AG09309 (cell line): ENCODE measurements around the gene SSC5D.
A peak's percentile ranks its signal among the peaks of the same experiment; 100 is the strongest.

Experiments
- DNase-seq: peaks from one replicate; pipeline ENCODE4 v3.0.0-alpha.2; 2010; ENCODE audit warnings: low read depth
- H3K4me3 ChIP-seq: 2 replicates; pipeline ENCODE4 v1.5.1; 2011; ENCODE audit warnings: mild to moderate bottlenecking, low read depth, low read length, moderate library complexity; ENCODE audit not compliant: control insufficient read depth
- CTCF ChIP-seq: IDR thresholded peaks from 2 replicates; pipeline ENCODE4 v1.5.1; 2011; ENCODE audit warnings: mild to moderate bottlenecking, low read depth, low read length, inconsistent platforms; ENCODE audit not compliant: insufficient read depth, control insufficient read depth; ENCODE audit errors: missing control alignments

SSC5D gene

GRCh38 chr19:55481148-55481793 is 7.0 kb upstream of the SSC5D start:
- H3K4me3 ChIP-seq = no peak overlapping the region
- TF ChIP-seq CTCF = no peak
- DNase-seq = no peak

GRCh38 chr19:55481794-55482155 is 6.5 kb upstream of the SSC5D start:
- no peak for TF ChIP-seq CTCF
- DNase-seq = no peak
- no peak overlapping the region for H3K4me3 ChIP-seq

DNA sequence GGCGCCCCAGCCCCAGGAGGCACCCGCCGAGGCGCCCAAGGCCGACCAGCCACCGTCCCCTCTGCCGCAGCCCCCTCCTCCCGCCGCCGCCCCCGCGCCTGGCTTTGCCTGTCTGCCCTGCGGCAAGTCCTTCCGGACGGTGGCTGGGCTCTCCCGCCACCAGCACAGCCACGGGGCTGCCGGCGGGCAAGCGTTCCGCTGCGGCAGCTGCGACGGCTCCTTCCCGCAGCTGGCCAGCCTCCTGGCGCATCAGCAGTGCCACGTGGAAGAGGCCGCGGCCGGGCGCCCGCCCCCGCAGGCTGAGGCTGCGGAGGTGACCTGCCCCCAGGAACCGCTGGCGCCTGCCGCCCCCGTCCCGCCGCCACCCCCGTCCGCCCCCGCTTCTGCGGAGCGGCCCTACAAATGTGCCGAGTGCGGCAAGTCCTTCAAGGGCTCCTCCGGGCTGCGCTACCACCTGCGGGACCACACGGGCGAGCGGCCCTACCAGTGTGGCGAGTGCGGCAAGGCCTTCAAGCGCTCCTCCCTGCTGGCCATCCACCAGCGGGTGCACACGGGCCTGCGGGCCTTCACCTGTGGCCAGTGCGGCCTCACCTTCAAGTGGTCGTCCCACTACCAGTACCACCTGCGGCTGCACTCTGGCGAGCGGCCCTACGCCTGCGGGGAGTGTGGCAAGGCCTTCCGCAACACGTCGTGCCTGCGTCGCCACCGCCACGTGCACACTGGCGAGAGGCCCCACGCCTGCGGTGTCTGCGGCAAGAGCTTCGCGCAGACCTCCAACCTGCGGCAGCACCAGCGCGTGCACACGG is 5.9 kb upstream of the SSC5D start:
- TF ChIP-seq CTCF = no peak
- no peak overlapping the region for H3K4me3 ChIP-seq
- no peak for DNase-seq

DNA sequence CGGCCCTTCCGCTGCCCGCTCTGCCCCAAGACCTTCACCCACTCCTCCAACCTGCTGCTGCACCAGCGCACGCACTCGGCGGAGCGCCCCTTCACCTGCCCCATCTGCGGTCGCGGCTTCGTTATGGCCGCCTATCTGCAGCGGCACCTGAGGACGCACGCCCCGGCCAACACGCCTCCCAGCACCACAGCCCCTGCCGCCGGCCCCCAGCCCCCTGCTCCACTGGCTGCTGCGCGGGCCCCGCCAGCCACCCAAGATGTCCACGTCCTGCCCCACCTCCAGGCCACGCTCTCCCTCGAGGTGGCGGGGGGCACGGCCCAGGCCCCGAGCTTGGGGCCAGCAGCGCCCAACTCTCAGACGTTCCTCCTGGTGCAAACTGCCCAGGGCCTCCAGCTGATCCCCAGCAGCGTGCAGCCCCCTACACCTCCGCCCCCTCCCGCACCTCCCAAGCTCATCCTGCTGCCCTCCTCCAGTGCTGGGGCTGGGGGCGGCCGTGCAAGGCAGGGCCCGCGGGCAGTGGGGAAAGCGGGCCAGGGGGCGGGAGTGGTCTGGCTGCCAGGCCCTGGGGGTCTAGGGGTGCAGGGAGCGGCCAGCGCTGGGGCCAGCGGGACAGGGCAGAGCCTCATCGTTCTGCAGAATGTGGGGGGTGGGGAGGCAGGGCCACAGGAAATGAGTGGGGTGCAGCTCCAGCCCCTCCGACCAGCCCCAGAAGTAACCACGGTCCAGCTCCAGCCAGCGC is 5.1 kb upstream of the SSC5D start:
- no peak for TF ChIP-seq CTCF
- no peak for DNase-seq
- no peak overlapping the region for H3K4me3 ChIP-seq

DNA sequence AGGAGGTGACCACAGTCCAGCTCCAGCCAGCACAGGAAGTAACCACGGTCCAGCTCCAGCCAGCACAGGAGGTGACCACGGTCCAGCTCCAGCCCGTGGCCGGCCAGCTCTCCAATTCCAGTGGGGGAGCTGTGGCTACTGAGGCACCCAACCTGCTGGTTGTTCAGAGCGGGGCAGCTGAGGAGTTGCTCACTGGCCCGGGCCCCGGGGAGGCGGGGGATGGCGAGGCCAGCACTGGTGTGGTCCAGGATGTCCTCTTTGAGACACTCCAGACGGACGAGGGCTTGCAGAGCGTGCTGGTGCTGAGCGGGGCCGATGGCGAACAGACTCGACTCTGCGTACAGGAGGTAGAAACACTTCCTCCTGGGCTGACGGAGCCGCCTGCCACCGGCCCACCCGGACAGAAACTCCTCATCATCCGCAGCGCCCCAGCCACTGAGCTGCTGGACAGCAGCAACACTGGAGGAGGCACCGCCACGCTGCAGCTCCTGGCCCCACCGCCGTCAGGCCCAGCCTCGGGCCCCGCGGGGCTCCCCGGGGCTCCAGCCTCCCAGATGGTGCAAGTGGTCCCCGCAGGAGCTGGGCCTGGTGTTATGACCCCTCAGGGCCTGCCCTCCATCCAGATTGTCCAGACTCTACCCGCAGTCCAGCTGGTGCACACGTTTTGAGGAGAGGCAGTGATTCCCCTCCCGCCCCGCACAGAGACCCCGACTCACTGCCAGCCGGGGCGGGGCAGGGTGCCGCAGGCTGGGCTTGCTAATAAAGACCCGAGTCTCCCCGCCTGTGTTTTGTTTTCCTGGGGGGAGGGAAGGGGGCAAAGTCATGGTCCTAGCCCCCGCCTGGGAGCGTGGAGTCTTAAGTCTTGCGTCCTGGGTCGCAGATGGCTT is 4.3 kb upstream of the SSC5D start:
- no peak for DNase-seq
- TF ChIP-seq CTCF = no peak
- peak overlapping the region; percentile 65 for H3K4me3 ChIP-seq
